ENCODE results near the gene PCP4L1.

DNA sequence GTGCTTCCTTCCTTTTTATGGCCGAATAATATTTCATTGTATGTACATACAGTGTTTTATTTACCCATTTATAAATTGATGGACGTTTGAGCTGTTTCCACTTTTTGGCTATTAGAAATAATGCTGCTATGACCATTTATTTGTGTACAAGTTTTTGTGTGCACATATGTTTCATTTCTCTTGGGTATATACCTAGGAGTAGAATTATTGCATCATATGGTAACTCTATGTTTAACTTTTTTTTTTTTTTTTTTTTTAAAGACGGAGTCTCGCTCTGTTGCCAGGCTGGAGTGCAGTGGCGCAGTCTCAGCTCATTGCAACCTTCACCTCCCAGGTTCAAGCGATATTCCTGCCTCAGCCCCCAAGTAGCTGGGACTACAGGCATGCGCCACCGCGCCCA lies 74.6 kb downstream of the PCP4L1 start:
- TF ChIP-seq, protein P1, sequence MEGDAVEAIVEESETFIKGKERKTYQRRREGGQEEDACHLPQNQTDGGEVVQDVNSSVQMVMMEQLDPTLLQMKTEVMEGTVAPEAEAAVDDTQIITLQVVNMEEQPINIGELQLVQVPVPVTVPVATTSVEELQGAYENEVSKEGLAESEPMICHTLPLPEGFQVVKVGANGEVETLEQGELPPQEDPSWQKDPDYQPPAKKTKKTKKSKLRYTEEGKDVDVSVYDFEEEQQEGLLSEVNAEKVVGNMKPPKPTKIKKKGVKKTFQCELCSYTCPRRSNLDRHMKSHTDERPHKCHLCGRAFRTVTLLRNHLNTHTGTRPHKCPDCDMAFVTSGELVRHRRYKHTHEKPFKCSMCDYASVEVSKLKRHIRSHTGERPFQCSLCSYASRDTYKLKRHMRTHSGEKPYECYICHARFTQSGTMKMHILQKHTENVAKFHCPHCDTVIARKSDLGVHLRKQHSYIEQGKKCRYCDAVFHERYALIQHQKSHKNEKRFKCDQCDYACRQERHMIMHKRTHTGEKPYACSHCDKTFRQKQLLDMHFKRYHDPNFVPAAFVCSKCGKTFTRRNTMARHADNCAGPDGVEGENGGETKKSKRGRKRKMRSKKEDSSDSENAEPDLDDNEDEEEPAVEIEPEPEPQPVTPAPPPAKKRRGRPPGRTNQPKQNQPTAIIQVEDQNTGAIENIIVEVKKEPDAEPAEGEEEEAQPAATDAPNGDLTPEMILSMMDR (IDR thresholded peaks at IDR 0.05 in 8 of 11, conservative IDR thresholded peaks at IDR 0.05 in 3 of 11): no peak
- TF ChIP-seq POLR2AphosphoS5 (IDR thresholded peaks at IDR 0.05) (no peak), POLR2A (IDR thresholded peaks at IDR 0.05) (no peak)

Data from spleen (tissue), 7 donors.